ENCODE data around the gene CDH16. TPM values are rescaled to one million over a fixed set of nuclear protein-coding genes. Genes with fewer than 3 reads are reported as not detected.

The CDH16 gene
- total RNA-seq, 1 experiment from 2014 or later = not detected

DNA sequence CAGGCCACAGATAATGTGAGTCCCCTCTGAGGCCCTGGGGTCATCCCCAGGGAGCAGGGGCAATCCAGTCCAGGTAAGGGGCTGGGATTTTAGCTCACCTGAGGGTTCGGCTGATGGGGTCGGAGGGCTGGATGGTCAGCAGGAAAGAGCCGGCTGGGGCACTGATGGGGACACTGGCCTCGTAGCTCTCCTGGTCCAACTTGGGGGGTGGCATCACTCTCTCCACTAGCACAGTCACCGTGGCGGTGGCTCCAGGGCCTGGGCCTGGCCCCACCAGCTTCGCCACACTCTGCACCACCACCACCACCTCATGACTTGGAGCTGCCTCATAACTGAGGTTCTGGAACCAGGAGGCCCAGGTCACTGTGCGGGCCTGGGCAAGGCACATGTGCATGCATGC lies 6.9 kb downstream of the CDH16 start:
- no peak for DNase-seq (ENCODE audit: low read depth)

- no peak for DNase-seq (ENCODE audit: low read depth)
These were observed 7.6 kb downstream of the CDH16 start for GRCh38 chr16:66911112-66911511.

- no peak for DNase-seq (ENCODE audit: low read depth)
These were observed 8.3 kb downstream of the CDH16 start for GRCh38 chr16:66910175-66910940.

- no peak for DNase-seq (ENCODE audit: low read depth)
These were observed 9.7 kb downstream of the CDH16 start for GRCh38 chr16:66908762-66909559.

DNA sequence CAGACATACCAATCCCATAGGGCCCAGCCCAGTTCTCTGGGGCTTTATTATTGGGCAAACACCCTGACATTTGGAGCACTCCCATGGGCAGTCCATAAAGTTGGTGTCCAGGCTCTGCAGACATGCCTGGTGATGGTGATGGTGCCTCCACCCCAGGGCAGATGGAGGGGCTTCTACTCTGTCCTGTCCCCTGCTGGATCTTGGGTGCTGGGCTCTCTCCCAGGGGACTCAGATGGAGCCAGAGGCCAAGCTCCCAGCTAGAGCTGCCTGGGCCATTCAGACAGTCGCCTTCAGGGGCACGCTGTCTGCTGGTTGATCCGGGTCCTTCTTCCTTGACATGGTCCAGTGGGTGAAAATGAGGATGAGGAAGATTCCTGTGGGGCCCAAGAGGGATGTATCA lies 10.6 kb downstream of the CDH16 start:
- no peak for DNase-seq (ENCODE audit: low read depth)

GRCh38 chr16:66906916-66907836 lies 11.5 kb downstream of the CDH16 start:
- no peak for DNase-seq (ENCODE audit: low read depth)

DNA sequence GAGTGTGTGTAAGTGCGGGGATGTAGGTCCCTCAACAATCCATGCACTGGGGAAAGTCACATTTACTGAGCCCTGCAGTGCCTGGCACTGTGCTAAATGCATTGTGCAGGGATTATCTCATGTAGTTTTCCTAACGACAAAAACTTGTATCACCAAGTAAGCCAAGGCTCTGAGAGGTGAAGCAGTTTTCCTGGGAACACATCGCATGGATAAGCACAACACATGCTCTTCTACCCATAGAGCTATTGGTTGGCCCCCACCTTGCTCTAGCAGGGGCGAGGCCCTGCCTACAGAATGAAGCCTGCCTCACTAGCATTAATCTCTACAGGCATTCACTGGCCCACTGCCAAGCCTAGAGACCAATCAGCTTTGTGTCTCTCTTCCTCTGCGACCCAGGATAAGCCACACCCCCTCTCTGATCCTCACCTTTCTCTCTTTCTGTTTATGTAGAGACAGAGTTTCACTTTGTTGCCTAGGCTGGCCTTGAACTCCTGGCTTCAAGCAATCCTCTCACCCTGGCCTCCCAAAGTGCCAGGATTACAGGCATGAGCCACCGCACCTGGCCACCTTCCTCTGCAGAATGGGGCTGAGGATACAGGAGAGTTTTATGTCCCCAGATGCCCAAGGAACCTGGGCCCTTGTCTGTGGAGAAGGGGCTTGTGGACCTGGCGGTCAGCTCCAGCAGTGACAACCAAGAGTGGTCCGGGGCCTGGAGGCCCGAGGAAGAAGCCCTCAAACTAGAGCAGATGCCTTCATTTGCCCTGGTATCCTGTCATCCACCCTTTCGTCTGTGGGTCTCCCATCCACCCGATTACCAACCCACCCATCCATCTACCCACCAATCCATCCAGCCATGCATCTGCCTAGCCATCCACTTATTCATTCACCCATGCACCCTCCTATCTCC lies 12.8 kb downstream of the CDH16 start:
- DNase-seq (ENCODE audit: low read depth) = no peak

DNA sequence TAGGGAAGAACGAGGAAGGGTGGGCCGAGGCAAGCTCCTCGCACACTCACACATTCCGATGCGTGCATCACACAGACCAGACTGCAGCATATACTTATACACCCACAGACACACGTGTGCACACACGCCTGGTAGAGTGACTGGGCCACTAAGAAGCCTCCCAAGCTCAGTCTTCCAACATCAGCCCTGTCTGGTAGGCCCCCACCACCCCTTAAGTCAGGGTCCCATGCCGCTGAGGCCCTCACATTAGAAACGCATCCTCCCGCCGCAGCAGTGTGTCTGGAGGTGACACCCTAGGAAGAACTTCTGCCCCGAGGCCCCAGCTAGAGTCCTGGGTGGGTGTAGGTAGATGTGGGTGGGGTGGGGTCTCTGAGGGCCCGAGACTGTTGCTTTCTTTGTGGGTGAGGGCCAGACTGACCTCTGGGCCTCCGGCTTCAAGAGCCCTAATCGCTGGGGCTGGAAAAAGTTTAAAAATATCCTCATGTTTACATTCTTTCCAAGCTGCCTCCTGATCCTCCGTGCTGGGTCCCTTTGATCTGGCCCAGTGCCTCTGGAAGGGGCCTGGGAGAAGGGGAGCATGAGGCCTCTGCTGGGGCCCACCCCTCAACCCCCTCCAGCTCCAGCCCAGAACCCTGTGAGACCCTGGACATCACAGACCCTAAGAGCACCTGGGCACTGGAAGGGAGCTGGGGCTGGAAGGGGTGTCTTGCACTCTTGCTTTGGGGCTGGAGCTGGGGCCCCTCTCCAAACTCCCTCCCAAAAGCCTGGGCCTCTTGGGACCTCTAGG lies 13.6 kb downstream of the CDH16 start:
- no peak for DNase-seq (ENCODE audit: low read depth)

GRCh38 chr16:66904428-66904845 lies 14.2 kb downstream of the CDH16 start:
- DNase-seq (ENCODE audit: low read depth) = no peak

DNA sequence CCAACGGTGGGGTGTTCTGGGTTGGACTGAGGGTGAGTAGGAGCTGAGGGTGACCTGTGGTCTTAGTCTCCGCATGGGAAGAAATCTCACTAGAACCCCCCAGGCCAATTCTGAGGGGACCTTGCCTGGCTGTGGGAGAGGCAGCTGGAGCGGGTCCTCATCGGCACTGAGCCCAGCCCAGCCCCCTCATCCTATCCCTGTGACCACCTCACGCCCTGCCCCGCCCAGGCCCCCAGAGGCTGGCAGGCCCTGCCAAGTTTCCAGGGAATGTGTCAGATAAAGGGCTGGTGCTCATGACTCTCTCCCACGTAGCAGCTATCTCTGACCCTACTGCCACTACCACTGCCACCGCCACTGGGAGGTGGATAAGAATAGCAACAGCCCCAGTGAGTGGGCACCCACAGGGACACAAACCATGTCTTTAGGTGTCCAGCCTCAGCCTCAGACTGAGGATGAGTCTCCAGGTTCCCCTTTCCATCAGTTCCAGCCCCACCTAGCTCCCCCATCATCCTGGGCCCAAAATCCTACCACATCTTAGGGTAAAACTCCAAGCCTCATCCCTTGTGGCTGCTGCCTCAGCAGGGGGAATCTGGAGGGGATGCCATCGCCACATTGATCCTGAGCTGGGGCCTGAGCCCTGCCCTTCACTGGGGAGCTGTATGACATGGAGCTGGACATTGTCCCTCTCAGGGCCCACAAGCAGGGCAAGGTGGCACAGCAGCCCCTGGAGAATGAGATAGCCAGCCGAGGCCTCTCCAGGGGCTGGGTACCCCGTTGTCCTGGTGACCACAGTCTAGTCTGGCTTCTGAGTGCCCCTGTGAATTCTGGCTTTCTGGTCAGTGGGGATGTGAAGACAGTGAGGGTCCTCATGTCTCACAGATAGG lies 14.9 kb downstream of the CDH16 start:
- no peak for DNase-seq (ENCODE audit: low read depth)

DNA sequence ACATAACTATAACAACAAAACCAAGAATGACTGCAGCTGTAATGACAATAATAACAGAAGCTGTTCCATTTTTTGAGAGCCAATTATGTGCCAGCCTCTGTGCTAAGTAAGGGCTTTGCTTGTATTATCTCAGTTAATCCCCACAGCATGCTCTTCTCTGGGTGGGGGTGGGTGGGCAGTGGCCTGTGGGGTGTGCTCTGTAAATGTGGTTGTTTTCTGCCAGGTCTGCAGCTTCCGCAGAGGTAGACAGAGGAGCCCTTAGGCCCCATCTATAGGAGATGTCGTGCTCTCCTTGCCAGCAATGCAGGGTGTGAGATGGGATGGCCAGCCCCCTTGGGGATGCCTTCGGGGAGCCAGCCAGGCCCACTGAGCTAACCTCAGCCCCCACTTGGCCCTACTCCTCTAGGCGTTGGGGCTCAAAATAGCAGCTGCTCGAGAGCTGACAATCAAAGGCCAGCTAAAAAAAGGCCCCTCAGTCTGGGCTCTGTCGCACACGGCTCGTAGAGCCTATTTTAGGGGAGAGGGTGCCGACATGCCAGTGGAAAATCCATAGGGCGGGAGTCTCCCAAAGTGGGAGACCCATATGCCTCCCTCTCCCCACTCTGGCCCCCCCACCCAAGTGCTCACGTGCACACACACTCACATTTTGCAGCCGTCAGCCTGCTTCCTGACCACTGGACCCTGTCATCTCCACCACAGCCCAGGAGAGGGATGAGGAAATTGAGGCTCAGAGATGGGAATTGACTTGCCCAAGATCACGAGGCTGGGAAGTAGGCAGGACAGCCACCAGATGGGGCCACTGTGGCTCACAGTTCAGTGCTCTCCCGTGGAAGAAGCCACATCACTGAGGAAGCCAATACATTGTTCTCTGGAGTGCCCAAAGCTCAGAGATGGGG lies 15.8 kb downstream of the CDH16 start:
- no peak for DNase-seq (ENCODE audit: low read depth)

DNA sequence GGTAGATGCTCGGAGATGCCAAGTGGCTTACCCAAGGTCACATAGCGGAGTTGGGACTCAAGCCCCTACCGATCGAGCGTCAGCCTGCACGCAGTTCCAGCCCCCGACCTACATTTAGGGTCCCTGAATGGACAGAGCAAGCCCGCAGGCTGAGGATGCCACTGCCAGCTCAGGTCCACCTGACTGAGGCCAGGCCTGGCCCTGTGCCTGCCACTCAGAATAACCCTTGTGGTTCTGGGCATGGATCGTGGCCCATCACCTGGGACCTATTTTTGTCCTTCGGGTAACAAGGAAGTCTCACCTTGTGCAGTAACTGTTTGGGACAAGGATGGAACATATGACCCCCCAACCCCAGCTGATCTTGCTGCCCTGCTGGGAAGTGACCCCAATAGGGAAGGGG lies 17.1 kb downstream of the CDH16 start:
- DNase-seq (ENCODE audit: low read depth) = no peak

DNA sequence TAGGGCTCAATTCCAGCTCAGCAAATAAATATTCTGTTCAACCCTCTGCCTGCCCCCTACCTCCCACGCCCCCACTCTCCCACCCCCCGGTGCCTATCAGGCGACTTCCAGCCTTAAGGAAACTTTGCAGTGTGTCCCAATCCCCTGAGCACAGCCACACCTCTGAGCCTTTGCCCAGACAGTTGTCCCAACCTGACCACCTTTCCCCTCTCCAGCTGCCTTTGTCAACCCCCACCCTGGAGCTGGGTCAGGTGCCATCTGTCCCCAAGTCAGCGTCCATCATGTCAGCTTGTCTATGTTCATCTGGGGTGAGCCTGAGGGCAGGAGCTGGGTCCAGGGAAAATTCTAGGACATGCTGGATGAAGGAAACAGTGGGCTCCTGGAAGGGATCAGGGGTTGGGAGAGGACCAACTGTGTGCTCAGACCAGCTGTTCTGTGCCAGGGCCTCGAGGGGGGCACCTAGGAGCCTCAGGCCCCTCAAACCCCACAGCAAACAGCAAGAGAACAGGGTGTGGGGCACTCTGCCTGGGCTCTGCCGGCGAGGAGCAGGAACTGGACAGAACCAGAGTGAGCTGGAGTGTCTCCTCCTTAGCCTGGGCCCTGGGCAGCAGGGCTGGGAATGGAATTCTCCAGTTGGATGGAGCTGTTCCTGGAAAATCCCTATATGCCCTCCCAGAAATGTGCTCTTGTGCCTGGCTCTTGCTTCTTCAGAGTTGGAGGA lies 17.8 kb downstream of the CDH16 start:
- no peak for DNase-seq (ENCODE audit: low read depth)

- peak; percentile 84 for DNase-seq (ENCODE audit: low read depth)
These were observed 18.6 kb downstream of the CDH16 start for GRCh38 chr16:66899945-66900710.

DNA sequence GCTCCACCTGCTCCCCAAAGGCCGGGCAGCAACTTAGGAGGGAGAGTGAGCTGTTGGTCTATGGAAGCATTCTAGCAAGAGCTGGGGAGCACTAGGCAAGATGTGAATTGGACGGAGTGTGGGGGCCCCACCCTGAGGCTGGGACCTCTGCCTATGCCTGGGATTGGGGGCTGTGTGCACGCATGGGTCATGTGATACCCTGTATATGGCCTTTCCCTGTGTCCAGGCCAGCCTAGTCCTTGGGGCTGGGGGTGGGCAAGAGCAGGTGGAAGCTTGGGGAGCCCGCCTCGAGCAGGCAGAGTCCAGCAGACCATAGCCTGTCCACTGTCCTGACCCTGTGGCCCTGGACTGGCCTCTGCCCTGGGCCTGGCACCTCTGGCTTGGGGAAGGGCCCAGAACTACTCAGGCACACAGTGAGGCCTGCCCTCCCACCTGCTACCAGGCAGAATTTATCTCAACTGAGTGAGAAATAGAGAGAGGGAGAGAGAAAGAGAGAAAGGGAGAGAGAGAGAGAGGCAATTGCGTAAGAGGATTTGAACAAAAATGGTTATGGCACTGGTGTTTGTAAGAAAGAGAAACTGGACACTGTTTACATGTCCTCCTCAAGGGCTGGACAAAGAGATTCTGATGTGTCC lies 19.3 kb downstream of the CDH16 start:
- peak; percentile 57 for DNase-seq (ENCODE audit: low read depth)

GRCh38 chr16:66898933-66899309 lies 19.8 kb downstream of the CDH16 start:
- DNase-seq (ENCODE audit: low read depth) = no peak
